Keratinocyte (primary cell): Measurements from ENCODE around the gene BBS12. TPM values are rescaled to one million over a fixed set of nuclear protein-coding genes. Genes with fewer than 3 reads are reported as not detected.

ENCODE experiments used
- DNase-seq: peaks from one replicate; pipeline ENCODE4 v3.0.0-alpha.2; 2011; ENCODE audit warnings: low read depth, missing footprints, low spot score
- FAIRE-seq: peaks from 2 replicates; lab custom pipeline; 2011; peaks lifted over from hg19 to GRCh38; lab: Jason Lieb, UNC
- H2AFZ ChIP-seq: 2 replicates; pipeline ENCODE4 v1.6.0; 2012; ENCODE audit warnings: low read length, control low read depth, inconsistent platforms; ENCODE audit not compliant: control insufficient read depth
- H3K27ac ChIP-seq: 2 replicates; pipeline ENCODE4 v1.5.1; 2011; ENCODE audit warnings: low read length; ENCODE audit not compliant: control insufficient read depth, insufficient read depth
- H3K27me3 ChIP-seq: 3 replicates; pipeline ENCODE4 v1.6.0; 2011; ENCODE audit warnings: low read length; ENCODE audit not compliant: control insufficient read depth, insufficient read depth; ENCODE audit errors: extremely low read depth
- H3K36me3 ChIP-seq, 2 experiments: 2 replicates in 1 of 2; 3 replicates in 1 of 2; pipeline ENCODE4 v1.5.1; 2011; ENCODE audit warnings: low read length in 2 of 2, mild to moderate bottlenecking in 1 of 2; ENCODE audit not compliant: control insufficient read depth in 2 of 2, insufficient read depth in 2 of 2; ENCODE audit errors: extremely low read depth in 1 of 2
- H3K4me1 ChIP-seq: 3 replicates; pipeline ENCODE4 v1.5.1; 2011; ENCODE audit warnings: low read length; ENCODE audit not compliant: control insufficient read depth, insufficient read depth; ENCODE audit errors: extremely low read depth
- H3K4me2 ChIP-seq: 3 replicates; pipeline ENCODE4 v1.6.0; 2011; ENCODE audit warnings: low read depth, low read length; ENCODE audit not compliant: control insufficient read depth, insufficient read depth; ENCODE audit errors: extremely low read depth
- H3K4me3 ChIP-seq, 3 experiments: fragments of 200-600 bp in 1 of 3; sonication (generic) in 1 of 3; 2 replicates in 2 of 3; 3 replicates in 1 of 3; pipeline ENCODE4 v1.5.1; 2011 to 2016; ENCODE audit warnings: low read length in 3 of 3, mild to moderate bottlenecking in 3 of 3, control low read depth in 2 of 3, inconsistent platforms in 1 of 3, low read depth in 1 of 3, mixed read lengths in 1 of 3, mixed run types in 1 of 3, moderate library complexity in 1 of 3; ENCODE audit not compliant: control insufficient read depth in 2 of 3, insufficient read depth in 2 of 3; ENCODE audit errors: extremely low read depth in 1 of 3
- H3K79me2 ChIP-seq: 2 replicates; pipeline ENCODE4 v1.6.0; 2012; ENCODE audit warnings: low read length; ENCODE audit not compliant: control insufficient read depth, insufficient read depth
- H3K9ac ChIP-seq: 3 replicates; pipeline ENCODE4 v1.6.0; 2011; ENCODE audit warnings: low read length; ENCODE audit not compliant: control insufficient read depth, insufficient read depth; ENCODE audit errors: extremely low read depth
- H3K9me1 ChIP-seq: 3 replicates; pipeline ENCODE4 v1.6.0; 2011; ENCODE audit warnings: low read length; ENCODE audit not compliant: control insufficient read depth, insufficient read depth; ENCODE audit errors: extremely low read depth
- H3K9me3 ChIP-seq: 2 replicates; pipeline ENCODE4 v1.5.1; 2012; ENCODE audit warnings: low read depth, low read length; ENCODE audit not compliant: control insufficient read depth
- H4K20me1 ChIP-seq: 3 replicates; pipeline ENCODE4 v1.6.0; 2011; ENCODE audit warnings: low read length; ENCODE audit not compliant: control insufficient read depth, insufficient read depth; ENCODE audit errors: extremely low read depth
- CTCF ChIP-seq, 3 experiments: IDR thresholded peaks in 1 of 3; conservative IDR thresholded peaks in 1 of 3; optimal IDR thresholded peaks in 1 of 3; 2 replicates in 2 of 3; 3 replicates in 1 of 3; pipeline versions ENCODE3 to v1.5.1; 2011; ENCODE audit warnings: low read length in 3 of 3, mild to moderate bottlenecking in 3 of 3, moderate library complexity in 2 of 3, control low read depth in 1 of 3, inconsistent platforms in 1 of 3; ENCODE audit not compliant: insufficient read depth in 2 of 3; ENCODE audit errors: extremely low read depth in 1 of 3
- EZH2 ChIP-seq: IDR thresholded peaks from one replicate; pipeline ENCODE4 v1.6.1; 2012; ENCODE audit warnings: inconsistent platforms, mild to moderate bottlenecking, low read length, moderate library complexity
- dilution Hi-C: fragments of 300-500 bp; cut with MboI; formaldehyde crosslinking; loops from one replicate; pipeline ENCODE4 v1.7.0; 2020; ENCODE audit warnings: low sequenced_read_pairs; ENCODE audit not compliant: extremely low pct_ligation_motif_present
- polyA plus RNA-seq, 5 experiments: library from polyadenylated mRNA; depleted of rRNA in 3 of 5; stranded (reverse) in 3 of 5; stranded (forward) in 1 of 5; unstranded in 1 of 5; fragments of >200 nt; gene quantifications; 1 replicate in 1 of 5; 2 replicates in 3 of 5; 3 replicates in 1 of 5; pipeline versions ENCODE4 v1.2.1 to v1.2.3, GENCODE V29; 2011 to 2012; ENCODE audit warnings: missing spikeins in 2 of 5, low read depth in 1 of 5, low replicate concordance in 1 of 5

Gene BBS12
- polyA plus RNA-seq, 1 donor (not counting 4 experiments of a cell fraction or from before 2014, with no cell fraction given): 2.5 TPM

- no peak overlapping the region for H3K4me2 ChIP-seq
- peaks cover 4% of the 10 kb centered on the region for H3K4me1 ChIP-seq
- DNase-seq (no peak), FAIRE-seq (no peak)
- no peak overlapping the region for H2AFZ ChIP-seq
- TF ChIP-seq EZH2 (no peak), CTCF (optimal IDR thresholded peaks at IDR 0.05 in 1 of 3, IDR thresholded peaks at IDR 0.05 in 1 of 3, conservative IDR thresholded peaks at IDR 0.05 in 1 of 3; ENCODE audit: extremely low read depth in 1 of 3, insufficient read depth in 2 of 3, low read length in 3 of 3) (no peak)
- no peaks in the 10 kb centered on the region for H4K20me1 ChIP-seq
- H3K27me3 ChIP-seq: no peaks in the 10 kb centered on the region
- no peaks in the 10 kb centered on the region for H3K79me2 ChIP-seq
- dilution Hi-C loops: no loop called here
- no peaks in the 10 kb centered on the region for H3K9me1 ChIP-seq
- H3K4me3 ChIP-seq: no peak overlapping the region
- no peaks in the 10 kb centered on the region for H3K9me3 ChIP-seq
- H3K36me3 ChIP-seq: peaks cover 0 to 6% of the 10 kb centered on the region in 2 experiments
- H3K9ac ChIP-seq: no peak overlapping the region
- no peak overlapping the region for H3K27ac ChIP-seq
Measured at GRCh38 chr4:122747068-122747467, 14.6 kb downstream of the BBS12 start.

- no peak overlapping the region for H3K27ac ChIP-seq
- FAIRE-seq: peak; percentile 57
- peaks cover 0 to 4% of the 10 kb centered on the region in 2 experiments for H3K36me3 ChIP-seq
- H3K9ac ChIP-seq: no peak overlapping the region
- no peak for DNase-seq
- H3K4me1 ChIP-seq: peaks cover 4% of the 10 kb centered on the region
- no peaks in the 10 kb centered on the region for H3K9me3 ChIP-seq
- H2AFZ ChIP-seq: no peak overlapping the region
- no peaks in the 10 kb centered on the region for H3K9me1 ChIP-seq
- no peaks in the 10 kb centered on the region for H3K79me2 ChIP-seq
- TF ChIP-seq EZH2: no peak
- no peak for TF ChIP-seq CTCF (optimal IDR thresholded peaks at IDR 0.05 in 1 of 3, IDR thresholded peaks at IDR 0.05 in 1 of 3, conservative IDR thresholded peaks at IDR 0.05 in 1 of 3; ENCODE audit: extremely low read depth in 1 of 3, insufficient read depth in 2 of 3, low read length in 3 of 3)
- dilution Hi-C loops: no loop called here
- H3K27me3 ChIP-seq: no peaks in the 10 kb centered on the region
- no peaks in the 10 kb centered on the region for H4K20me1 ChIP-seq
- H3K4me3 ChIP-seq: no peak overlapping the region
- H3K4me2 ChIP-seq: no peak overlapping the region
Measured at GRCh38 chr4:122747883-122748282, 15.4 kb downstream of the BBS12 start.
